Breast epithelium (tissue), 3 donors: ENCODE measurements around the gene SMCO3.

Experiments used
- POLR2A ChIP-seq: fragments of 450-650 bp; IDR thresholded peaks from one replicate; pipeline ENCODE4 v1.6.1; 2016; ENCODE audit warnings: antibody characterized with exemption, mild to moderate bottlenecking, moderate library complexity
- POLR2AphosphoS5 ChIP-seq, 3 donors: sonication (generic); formaldehyde crosslinking; IDR thresholded peaks; one replicate each; pipeline ENCODE4 v1.6.1; 2017; ENCODE audit warnings: antibody characterized with exemption in 3 of 3
- TF ChIP-seq, protein P1 (sequence below), 3 donors: fragments of 450-650 bp; IDR thresholded peaks; one replicate each; pipeline ENCODE4 v1.5.1; 2016 to 2017; ENCODE audit warnings: antibody characterized with exemption in 3 of 3, mild to moderate bottlenecking in 3 of 3, moderate library complexity in 3 of 3

GRCh38 chr12:14768823-14769405 is 45.1 kb downstream of the SMCO3 start:
- TF ChIP-seq, protein P1, sequence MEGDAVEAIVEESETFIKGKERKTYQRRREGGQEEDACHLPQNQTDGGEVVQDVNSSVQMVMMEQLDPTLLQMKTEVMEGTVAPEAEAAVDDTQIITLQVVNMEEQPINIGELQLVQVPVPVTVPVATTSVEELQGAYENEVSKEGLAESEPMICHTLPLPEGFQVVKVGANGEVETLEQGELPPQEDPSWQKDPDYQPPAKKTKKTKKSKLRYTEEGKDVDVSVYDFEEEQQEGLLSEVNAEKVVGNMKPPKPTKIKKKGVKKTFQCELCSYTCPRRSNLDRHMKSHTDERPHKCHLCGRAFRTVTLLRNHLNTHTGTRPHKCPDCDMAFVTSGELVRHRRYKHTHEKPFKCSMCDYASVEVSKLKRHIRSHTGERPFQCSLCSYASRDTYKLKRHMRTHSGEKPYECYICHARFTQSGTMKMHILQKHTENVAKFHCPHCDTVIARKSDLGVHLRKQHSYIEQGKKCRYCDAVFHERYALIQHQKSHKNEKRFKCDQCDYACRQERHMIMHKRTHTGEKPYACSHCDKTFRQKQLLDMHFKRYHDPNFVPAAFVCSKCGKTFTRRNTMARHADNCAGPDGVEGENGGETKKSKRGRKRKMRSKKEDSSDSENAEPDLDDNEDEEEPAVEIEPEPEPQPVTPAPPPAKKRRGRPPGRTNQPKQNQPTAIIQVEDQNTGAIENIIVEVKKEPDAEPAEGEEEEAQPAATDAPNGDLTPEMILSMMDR (IDR thresholded peaks at IDR 0.05), result no peak
- TF ChIP-seq POLR2A, result no peak
- TF ChIP-seq POLR2AphosphoS5 (IDR thresholded peaks at IDR 0.05), result no peak
